ENCODE results near the gene LY9. TPM values are rescaled to one million over a fixed set of nuclear protein-coding genes. Genes with fewer than 3 reads are reported as not detected.
A peak's percentile ranks its signal among the peaks of the same experiment; 100 is the strongest.

The LY9 gene
- total RNA-seq, 2 experiments from 2014 or later = 70.9 to 73.6 TPM

DNA sequence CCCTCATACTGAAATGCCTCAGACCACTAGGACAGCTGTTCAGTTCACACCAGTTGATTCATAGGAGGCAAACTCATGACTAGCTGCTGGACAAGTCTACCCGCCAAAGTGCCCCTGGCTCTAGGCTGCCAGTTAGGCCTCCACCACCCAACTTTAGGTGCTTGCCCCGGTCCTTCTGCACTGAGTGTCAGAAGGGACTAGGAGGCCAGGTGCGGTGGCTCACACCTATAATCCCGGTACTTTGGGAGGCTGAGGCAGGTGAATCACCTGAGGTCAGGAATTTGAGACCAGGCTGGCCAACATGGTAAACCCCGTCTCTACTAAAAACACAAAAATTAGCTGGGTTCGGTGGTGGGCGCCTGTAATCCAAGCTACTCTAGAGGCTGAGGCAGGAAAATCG is 18.9 kb downstream of the LY9 start:
- H3K4me3 Mint-ChIP-seq = no peak overlapping the region
- DNase-seq (no peak), ATAC-seq (ENCODE audit: low read depth) (no peak)
- no peak overlapping the region for H3K27ac Mint-ChIP-seq
- H3K9me3 Mint-ChIP-seq = peaks cover 3% of the 10 kb centered on the region
- POLR2A ChIA-PET = no interaction called here
- H3K36me3 Mint-ChIP-seq = peaks cover 49% of the 10 kb centered on the region
- H3K4me1 Mint-ChIP-seq = peaks cover 6% of the 10 kb centered on the region
- H3K27me3 Mint-ChIP-seq = no peaks in the 10 kb centered on the region

DNA sequence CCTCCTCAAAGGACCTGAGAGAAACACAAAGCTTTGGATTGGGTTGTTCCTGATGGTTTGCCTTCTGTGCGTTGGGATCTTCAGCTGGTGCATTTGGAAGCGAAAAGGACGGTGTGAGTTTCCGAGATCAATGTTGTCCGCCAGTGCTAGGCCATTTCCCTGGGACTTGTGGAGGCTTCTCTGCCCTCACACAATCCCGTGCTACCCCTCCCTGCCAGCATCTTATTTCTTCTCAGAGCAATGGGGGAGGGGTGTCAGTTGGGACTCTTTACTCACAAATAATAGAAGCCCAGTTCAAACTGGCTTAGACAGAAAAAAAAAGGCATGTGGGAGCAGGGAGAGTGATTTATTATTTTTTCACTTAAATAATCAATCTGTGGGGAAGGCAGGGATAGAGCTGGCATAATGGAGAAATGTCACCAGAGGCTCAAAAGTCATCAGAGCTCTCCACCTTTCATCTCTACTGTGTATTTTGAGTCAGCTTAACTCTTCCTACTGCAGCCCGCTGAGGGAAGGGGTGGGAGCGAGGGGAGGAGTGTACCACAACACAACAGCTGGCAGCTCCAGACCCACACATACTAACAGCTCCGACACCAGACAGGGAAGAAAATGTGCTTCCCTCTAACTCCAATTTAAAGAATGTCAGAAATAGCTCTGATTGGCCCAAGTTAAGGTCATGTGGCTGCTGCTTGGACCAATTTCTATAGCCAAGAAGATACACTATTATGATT is 22.4 kb downstream of the LY9 start:
- DNase-seq (no peak), ATAC-seq (ENCODE audit: low read depth) (no peak)
- no peaks in the 10 kb centered on the region for H3K27me3 Mint-ChIP-seq
- H3K27ac Mint-ChIP-seq = no peak overlapping the region
- H3K9me3 Mint-ChIP-seq = no peaks in the 10 kb centered on the region
- peaks cover 22% of the 10 kb centered on the region for H3K36me3 Mint-ChIP-seq
- peaks cover 7% of the 10 kb centered on the region for H3K4me1 Mint-ChIP-seq
- no peak overlapping the region for H3K4me3 Mint-ChIP-seq
- POLR2A ChIA-PET = no interaction called here

DNA sequence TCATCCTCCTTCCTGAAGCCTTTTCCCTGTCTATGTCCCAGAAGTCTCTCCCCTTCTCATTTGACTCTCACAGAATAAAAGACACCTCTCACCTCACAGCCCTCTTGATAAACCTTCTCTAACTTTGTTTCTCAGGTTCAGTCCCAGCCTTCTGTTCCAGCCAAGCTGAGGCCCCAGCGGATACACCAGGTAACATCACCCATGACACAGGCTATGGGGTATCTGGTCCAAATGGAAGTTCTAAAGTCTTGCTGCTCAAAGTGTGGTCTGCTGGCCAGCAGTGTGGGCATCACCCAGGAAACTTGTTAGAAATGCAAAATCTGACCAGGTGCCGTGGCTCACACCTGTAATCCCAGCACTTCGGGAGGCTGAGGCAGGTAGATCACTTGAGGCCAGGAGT is 23.2 kb downstream of the LY9 start:
- ATAC-seq (ENCODE audit: low read depth) (no peak), DNase-seq (no peak)
- Mint-ChIP-seq H3K4me3 (no peak overlapping the region), H3K27me3 (no peaks in the 10 kb centered on the region), H3K9me3 (no peaks in the 10 kb centered on the region), H3K4me1 (peaks cover 9% of the 10 kb centered on the region), H3K36me3 (peaks cover 15% of the 10 kb centered on the region), H3K27ac (no peak overlapping the region)
- POLR2A ChIA-PET = no interaction called here

- no peak overlapping the region for H3K4me3 Mint-ChIP-seq
- H3K36me3 Mint-ChIP-seq = peaks cover 11% of the 10 kb centered on the region
- H3K9me3 Mint-ChIP-seq = no peaks in the 10 kb centered on the region
- no peak overlapping the region for H3K27ac Mint-ChIP-seq
- no peak for ATAC-seq (ENCODE audit: low read depth)
- no peaks in the 10 kb centered on the region for H3K27me3 Mint-ChIP-seq
- POLR2A ChIA-PET = no interaction called here
- DNase-seq = no peak
- peaks cover 10% of the 10 kb centered on the region for H3K4me1 Mint-ChIP-seq
Measured at GRCh38 chr1:160821627-160822026, 25.7 kb downstream of the LY9 start.

GRCh38 chr1:160823296-160823695 is 27.3 kb downstream of the LY9 start:
- POLR2A ChIA-PET = no interaction called here
- Mint-ChIP-seq H3K4me3 (no peak overlapping the region), H3K27ac (no peak overlapping the region), H3K27me3 (no peaks in the 10 kb centered on the region), H3K4me1 (peaks cover 10% of the 10 kb centered on the region), H3K36me3 (peaks cover 13% of the 10 kb centered on the region), H3K9me3 (no peaks in the 10 kb centered on the region)
- DNase-seq = no peak
- no peak for ATAC-seq (ENCODE audit: low read depth)

DNA sequence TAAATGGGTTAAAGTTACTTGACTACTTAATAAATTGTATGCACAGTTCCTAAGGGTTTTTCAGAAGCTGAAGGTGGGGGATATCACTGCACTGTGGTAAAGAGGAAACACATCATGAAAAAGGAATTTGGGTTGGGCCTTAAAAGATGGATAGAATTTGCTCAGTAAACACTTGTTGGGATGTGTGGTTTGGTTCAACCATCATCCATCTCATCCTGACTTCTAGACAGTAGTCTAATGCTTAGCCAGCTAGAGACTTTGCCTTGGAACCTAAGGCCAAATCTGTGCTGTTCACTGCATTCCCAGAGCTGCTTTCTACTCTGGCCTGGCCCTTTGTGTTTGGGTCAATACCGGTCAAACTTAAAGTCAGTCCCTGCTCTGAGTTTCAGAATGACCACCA is 30.6 kb downstream of the LY9 start:
- H3K4me1 Mint-ChIP-seq = peaks cover 11% of the 10 kb centered on the region
- H3K9me3 Mint-ChIP-seq = no peaks in the 10 kb centered on the region
- peaks cover 12% of the 10 kb centered on the region for H3K36me3 Mint-ChIP-seq
- ATAC-seq (ENCODE audit: low read depth) = no peak
- no peaks in the 10 kb centered on the region for H3K27me3 Mint-ChIP-seq
- H3K27ac Mint-ChIP-seq = no peak overlapping the region
- POLR2A ChIA-PET = no interaction called here
- no peak for DNase-seq
- H3K4me3 Mint-ChIP-seq = no peak overlapping the region

DNA sequence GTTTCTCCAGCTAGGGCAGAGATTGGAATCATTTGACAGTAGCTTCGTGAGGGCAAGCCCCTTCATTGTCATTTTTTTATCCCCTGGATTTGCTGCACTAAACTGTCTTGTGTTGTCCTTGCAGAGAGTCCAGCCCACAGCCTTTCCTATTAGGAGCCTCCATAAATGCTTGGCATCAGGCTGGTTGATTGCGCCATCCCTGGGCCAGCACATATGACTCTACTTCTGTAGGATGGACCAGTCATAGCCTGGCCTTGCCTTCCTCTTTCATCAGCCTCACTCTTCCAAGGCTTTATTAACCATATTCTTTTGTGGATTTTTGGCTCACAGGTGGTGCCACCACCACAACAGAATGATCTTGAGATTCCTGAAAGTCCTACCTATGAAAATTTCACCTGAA is 31.4 kb downstream of the LY9 start:
- ATAC-seq (ENCODE audit: low read depth) (no peak), DNase-seq (no peak)
- no peak overlapping the region for H3K4me3 Mint-ChIP-seq
- peaks cover 13% of the 10 kb centered on the region for H3K4me1 Mint-ChIP-seq
- no peaks in the 10 kb centered on the region for H3K27me3 Mint-ChIP-seq
- peaks cover 14% of the 10 kb centered on the region for H3K36me3 Mint-ChIP-seq
- POLR2A ChIA-PET = no interaction called here
- no peak overlapping the region for H3K27ac Mint-ChIP-seq
- H3K9me3 Mint-ChIP-seq = no peaks in the 10 kb centered on the region

DNA sequence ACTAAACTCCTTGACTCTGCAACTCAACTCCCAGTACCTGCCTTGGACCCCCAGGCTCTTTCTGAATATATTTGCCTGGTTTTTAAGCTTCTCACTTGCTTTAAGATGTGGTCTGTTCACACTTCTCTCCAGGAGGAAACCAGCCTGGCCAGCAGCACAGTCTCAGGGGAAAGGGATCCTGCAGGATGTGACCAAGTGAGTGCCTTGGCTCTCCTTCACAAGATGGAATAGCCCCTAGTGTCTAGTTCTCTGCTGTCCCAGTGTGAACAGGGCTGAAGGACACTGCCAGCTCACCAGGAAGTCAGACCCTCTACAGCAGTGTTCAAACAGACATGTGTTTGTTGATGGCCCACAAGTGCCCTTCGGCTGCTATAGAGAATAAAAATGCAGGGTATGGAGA is 33.8 kb downstream of the LY9 start:
- H3K4me3 Mint-ChIP-seq = no peak overlapping the region
- no peaks in the 10 kb centered on the region for H3K9me3 Mint-ChIP-seq
- H3K4me1 Mint-ChIP-seq = peaks cover 23% of the 10 kb centered on the region
- no peak overlapping the region for H3K27ac Mint-ChIP-seq
- no peak for ATAC-seq (ENCODE audit: low read depth)
- H3K36me3 Mint-ChIP-seq = peaks cover 12% of the 10 kb centered on the region
- DNase-seq = no peak
- POLR2A ChIA-PET = no interaction called here
- no peaks in the 10 kb centered on the region for H3K27me3 Mint-ChIP-seq

DNA sequence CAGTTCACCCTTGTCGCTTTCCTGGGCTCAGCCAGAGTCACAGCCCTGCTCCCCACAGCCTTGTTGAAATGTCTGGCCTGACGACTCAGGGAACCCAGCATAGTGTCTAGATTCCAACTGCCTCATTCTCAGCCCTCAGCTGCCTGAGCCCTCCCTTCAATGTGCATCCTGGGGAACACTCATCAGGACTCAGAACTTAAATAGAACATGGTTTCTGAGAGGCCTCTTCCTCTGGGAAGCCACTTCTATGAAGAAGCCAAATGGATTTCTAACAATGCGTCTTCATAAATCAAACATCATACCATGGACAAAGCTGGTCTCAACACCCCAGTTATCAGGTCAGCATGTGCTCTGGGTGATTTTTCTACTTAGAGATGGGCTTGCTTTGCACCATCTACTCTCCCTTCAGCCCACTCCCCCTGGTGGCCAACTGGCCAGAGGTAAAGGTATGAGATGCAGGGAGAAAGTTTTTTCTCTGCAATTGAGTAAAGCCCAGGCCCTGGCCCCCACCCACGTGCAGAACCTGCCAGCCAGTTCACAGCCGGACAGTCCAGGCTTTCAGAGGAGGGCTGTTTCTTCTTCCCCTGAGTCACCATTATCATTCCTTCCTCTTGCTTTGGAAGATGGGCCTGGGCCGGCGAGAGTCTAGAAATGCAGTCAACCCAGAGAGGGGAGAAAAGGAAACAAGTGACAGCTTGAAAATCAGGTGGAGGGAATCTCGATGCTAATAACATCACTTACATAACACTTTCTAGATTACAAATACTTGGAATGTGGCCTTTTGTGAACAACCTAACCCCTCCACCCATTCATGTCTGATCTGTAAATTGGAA is 34.6 kb downstream of the LY9 start:
- H3K27ac Mint-ChIP-seq = no peak overlapping the region

DNA sequence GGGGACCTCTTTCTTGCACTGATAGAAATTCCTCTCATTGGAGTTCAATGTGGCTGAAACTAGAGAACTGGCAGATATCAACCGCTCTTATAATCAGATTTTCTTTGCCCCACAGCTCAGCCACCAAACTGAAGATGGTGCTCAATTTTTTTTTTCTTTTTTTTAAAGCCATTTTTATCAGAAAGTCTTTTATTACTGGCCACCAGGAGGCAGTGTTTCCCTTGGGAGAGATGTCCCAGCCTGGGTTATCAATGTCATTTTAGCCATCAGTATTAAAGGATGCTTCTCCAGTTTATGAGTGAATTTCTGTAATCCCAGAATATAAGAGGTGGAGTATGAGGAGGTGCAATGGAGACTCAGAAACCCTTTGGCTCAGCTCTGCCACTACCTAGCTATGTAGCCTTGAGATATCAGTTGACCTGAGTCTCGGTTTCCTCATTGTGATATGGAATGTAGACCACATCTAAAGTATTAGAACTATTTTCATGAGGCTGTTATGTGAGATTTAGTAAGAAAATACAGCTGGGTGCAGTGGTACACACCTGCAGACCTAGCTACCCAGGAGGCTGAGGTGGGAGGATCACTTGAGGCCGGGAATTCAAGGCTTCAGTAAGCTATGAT is 39.1 kb downstream of the LY9 start:
- H3K9me3 Mint-ChIP-seq = no peaks in the 10 kb centered on the region
- H3K36me3 Mint-ChIP-seq = peaks cover 8% of the 10 kb centered on the region
- no peak for ATAC-seq (ENCODE audit: low read depth)
- peaks cover 56% of the 10 kb centered on the region for H3K4me1 Mint-ChIP-seq
- H3K4me3 Mint-ChIP-seq = no peak overlapping the region
- no peaks in the 10 kb centered on the region for H3K27me3 Mint-ChIP-seq
- no peak for DNase-seq
- H3K27ac Mint-ChIP-seq = peak overlapping the region; percentile 86
- POLR2A ChIA-PET = interaction anchor here (0.8 to 4.1 kb wide), 5 partner anchors 42 to 155 kb away, joined by 3 to 17 read pairs (median 3); partner anchors contain the start of gene ITLN2

More for the DNA sequence above, 34.6 kb downstream of the LY9 start:
- ATAC-seq (ENCODE audit: low read depth) = peak; percentile 73
- DNase-seq = peak; percentile 77
- no peak overlapping the region for H3K4me3 Mint-ChIP-seq
- POLR2A ChIA-PET = interaction anchor here (1.1 to 2.0 kb wide), 2 partner anchors 35 to 53 kb away, joined by 3 to 8 read pairs; partner anchors contain the start of gene LY9
- peaks cover 12% of the 10 kb centered on the region for H3K36me3 Mint-ChIP-seq
- no peaks in the 10 kb centered on the region for H3K27me3 Mint-ChIP-seq
- no peaks in the 10 kb centered on the region for H3K9me3 Mint-ChIP-seq
- peaks cover 28% of the 10 kb centered on the region for H3K4me1 Mint-ChIP-seq

- Mint-ChIP-seq H3K4me1 (peaks cover 56% of the 10 kb centered on the region), H3K4me3 (peak overlapping the region; percentile 25), H3K9me3 (no peaks in the 10 kb centered on the region), H3K36me3 (peaks cover 5% of the 10 kb centered on the region), H3K27me3 (no peaks in the 10 kb centered on the region), H3K27ac (peak overlapping the region; percentile 81)
- DNase-seq (no peak), ATAC-seq (ENCODE audit: low read depth) (no peak)
- POLR2A ChIA-PET = interaction anchor here (1.0 to 4.1 kb wide), 5 partner anchors 39 to 155 kb away, joined by 3 to 17 read pairs (median 5); partner anchors contain the start of gene LY9
Measured at GRCh38 chr1:160835751-160836150, 39.8 kb downstream of the LY9 start.

DNA sequence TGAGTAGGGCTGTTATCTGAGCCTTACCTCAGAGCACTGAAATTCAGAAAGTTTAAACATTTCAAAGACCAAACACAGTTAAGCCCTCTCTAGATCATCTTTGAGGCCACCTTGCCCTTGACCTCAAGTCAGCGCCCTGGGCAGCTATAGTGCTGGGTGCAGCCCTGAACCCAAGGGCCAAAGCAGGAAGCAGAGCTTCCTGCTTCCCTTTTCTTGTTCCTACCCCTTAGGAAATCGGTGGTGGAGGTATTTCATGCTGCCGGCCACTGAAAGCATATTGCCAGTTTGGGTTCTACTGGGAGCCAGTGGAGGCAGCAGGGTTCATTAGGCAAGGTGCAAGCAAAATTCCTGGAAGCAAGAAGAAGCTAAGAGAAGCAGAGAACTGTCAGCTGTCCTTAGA is 40.6 kb downstream of the LY9 start:
- H3K4me1 Mint-ChIP-seq = peaks cover 57% of the 10 kb centered on the region
- ATAC-seq (ENCODE audit: low read depth) (no peak), DNase-seq (no peak)
- H3K27ac Mint-ChIP-seq = peak overlapping the region; percentile 81
- peaks cover 5% of the 10 kb centered on the region for H3K36me3 Mint-ChIP-seq
- peak overlapping the region; percentile 57 for H3K4me3 Mint-ChIP-seq
- H3K9me3 Mint-ChIP-seq = no peaks in the 10 kb centered on the region
- POLR2A ChIA-PET = interaction anchor here (1.0 to 4.1 kb wide), 11 partner anchors 13 to 154 kb away, joined by 3 to 25 read pairs (median 5); partner anchors contain the start of genes CD244, ITLN2 and LY9
- H3K27me3 Mint-ChIP-seq = no peaks in the 10 kb centered on the region

DNA sequence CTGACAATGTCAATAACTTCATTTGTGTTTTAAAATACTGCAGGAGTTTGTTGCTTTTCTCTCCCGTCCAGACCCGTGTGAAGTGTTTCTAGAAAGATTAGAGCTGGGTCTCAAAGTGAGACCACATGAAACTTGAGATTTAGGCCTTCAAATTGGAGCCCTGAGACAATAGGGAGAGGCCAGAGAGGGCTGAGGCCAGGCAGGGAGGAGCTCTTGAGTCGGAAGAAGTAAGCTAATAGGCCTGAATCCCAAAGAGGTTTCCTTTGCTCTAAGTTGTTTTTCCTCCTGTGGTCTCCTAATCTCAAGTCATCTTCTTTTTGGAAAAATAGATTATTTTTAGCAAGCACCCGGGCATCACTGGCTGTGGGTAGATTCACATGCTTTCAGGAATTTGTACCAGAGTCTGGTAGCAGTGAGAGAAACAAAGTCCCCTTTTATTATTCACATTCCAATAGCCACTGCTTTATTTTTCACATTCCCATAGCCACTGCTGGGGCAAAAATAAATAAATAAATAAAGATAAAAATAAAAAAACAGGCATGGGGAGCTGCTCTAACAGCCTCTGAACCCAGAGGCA is 41.1 kb downstream of the LY9 start:
- DNase-seq (no peak), ATAC-seq (ENCODE audit: low read depth) (no peak)
- POLR2A ChIA-PET = interaction anchor here (0.8 to 4.1 kb wide), 15 partner anchors 9 to 154 kb away, joined by 3 to 25 read pairs (median 5); partner anchors contain the start of genes CD244, ITLN2 and LY9
- H3K27me3 Mint-ChIP-seq = no peaks in the 10 kb centered on the region
- H3K9me3 Mint-ChIP-seq = no peaks in the 10 kb centered on the region
- peaks cover 59% of the 10 kb centered on the region for H3K4me1 Mint-ChIP-seq
- peak overlapping the region; percentile 98 for H3K27ac Mint-ChIP-seq
- H3K4me3 Mint-ChIP-seq = peak overlapping the region; percentile 57
- H3K36me3 Mint-ChIP-seq = peaks cover 6% of the 10 kb centered on the region
